Measurements from ENCODE around the gene HNRNPA2B1.

- no peak for TF ChIP-seq CTCF (IDR thresholded peaks at IDR 0.05)
- TF ChIP-seq HMGXB4 (CRISPR knock-in tag; IDR thresholded peaks at IDR 0.05; ENCODE audit: borderline replicate concordance) = 0 out of 2 replicates have a peak, but pooled peaks have one; percentile 14
- no peak for TF ChIP-seq SMC3 (IDR thresholded peaks at IDR 0.05)
- no peak for TF ChIP-seq POLR2A (IDR thresholded peaks at IDR 0.05; ENCODE audit: low read length)
- TF ChIP-seq HDAC2 (IDR thresholded peaks at IDR 0.05) = no peak
- TF ChIP-seq SREBF2 (IDR thresholded peaks at IDR 0.05) = no peak
- no peak for TF ChIP-seq NR3C1 (IDR thresholded peaks at IDR 0.05)
- no peak for TF ChIP-seq RFX5 (IDR thresholded peaks at IDR 0.05)
- no peak for TF ChIP-seq RNF2 (IDR thresholded peaks at IDR 0.05; ENCODE audit: borderline replicate concordance, low read depth)
- TF ChIP-seq, protein P1, sequence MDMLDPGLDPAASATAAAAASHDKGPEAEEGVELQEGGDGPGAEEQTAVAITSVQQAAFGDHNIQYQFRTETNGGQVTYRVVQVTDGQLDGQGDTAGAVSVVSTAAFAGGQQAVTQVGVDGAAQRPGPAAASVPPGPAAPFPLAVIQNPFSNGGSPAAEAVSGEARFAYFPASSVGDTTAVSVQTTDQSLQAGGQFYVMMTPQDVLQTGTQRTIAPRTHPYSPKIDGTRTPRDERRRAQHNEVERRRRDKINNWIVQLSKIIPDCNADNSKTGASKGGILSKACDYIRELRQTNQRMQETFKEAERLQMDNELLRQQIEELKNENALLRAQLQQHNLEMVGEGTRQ (IDR thresholded peaks at IDR 0.05) = no peak
- TF ChIP-seq EP300 (IDR thresholded peaks at IDR 0.05) = no peak
Observed at GRCh38 chr7:26189697-26190096, 10.8 kb downstream of the HNRNPA2B1 start.

Measured in A549 (cell line).